Erythroblast (primary cell): ENCODE results near the gene NUDT9.

Experiments
- GATA1 ChIP-seq: IDR thresholded peaks from 2 replicates; pipeline ENCODE4 v1.6.1; 2011; ENCODE audit warnings: low read depth, mild to moderate bottlenecking, control low read depth, low read length, moderate library complexity
- POLR2A ChIP-seq: IDR thresholded peaks from 2 replicates; pipeline ENCODE4 v1.6.1; 2011; ENCODE audit warnings: mild to moderate bottlenecking, low read length

DNA sequence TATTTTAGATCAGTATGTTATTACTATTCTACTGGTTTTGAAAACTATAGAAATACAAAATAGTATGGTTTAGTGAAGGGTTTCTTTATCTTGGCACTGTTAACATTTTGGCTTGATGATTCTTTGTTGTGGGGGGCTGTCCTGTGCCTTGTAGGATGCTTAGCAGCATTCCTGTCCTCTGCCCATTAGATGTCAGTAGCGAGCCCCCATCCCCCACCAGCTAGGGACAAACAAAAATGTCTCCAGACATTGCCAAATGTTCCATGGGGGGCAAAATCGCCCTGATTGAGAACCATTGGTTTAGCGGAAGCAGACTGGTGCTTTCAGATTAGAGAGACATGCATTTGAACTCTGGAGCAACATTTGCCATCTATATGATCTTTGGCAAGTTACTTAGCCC lies 83.5 kb downstream of the NUDT9 start:
- no peak for TF ChIP-seq POLR2A
- TF ChIP-seq GATA1, result no peak
